GM18499 (cell line): ENCODE results near the gene MEGF9.

ENCODE experiments used
- ATAC-seq: cut with Tn5 transposase; IDR thresholded peaks from one replicate; pipeline ENCODE4 v1.9.1; 2021; ENCODE audit warnings: moderate number of reproducible peaks; ENCODE audit not compliant: insufficient read depth, unreplicated experiment

The MEGF9 gene

GRCh38 chr9:120734607-120735410 lies 20.5 kb upstream of the MEGF9 start:
- no peak for ATAC-seq

GRCh38 chr9:120733190-120733589 lies 18.9 kb upstream of the MEGF9 start:
- no peak for ATAC-seq

GRCh38 chr9:120730654-120731514 lies 16.6 kb upstream of the MEGF9 start:
- ATAC-seq: no peak

GRCh38 chr9:120729791-120730241 lies 15.5 kb upstream of the MEGF9 start:
- no peak for ATAC-seq

GRCh38 chr9:120726484-120726883 lies 12.2 kb upstream of the MEGF9 start:
- ATAC-seq: no peak

- no peak for ATAC-seq
Measured at GRCh38 chr9:120725907-120726306, 11.6 kb upstream of the MEGF9 start.

- ATAC-seq: no peak
Measured at GRCh38 chr9:120724757-120725400, 10.6 kb upstream of the MEGF9 start.

GRCh38 chr9:120723565-120723964 lies 9.3 kb upstream of the MEGF9 start:
- ATAC-seq: no peak

- no peak for ATAC-seq
Measured at GRCh38 chr9:120720404-120720803, 6.1 kb upstream of the MEGF9 start.

GRCh38 chr9:120718316-120718715 lies 4.0 kb upstream of the MEGF9 start:
- ATAC-seq: no peak

GRCh38 chr9:120717176-120717575 lies 2.9 kb upstream of the MEGF9 start:
- no peak for ATAC-seq

GRCh38 chr9:120716483-120716882 lies 2.2 kb upstream of the MEGF9 start:
- no peak for ATAC-seq

GRCh38 chr9:120715389-120715924 lies 1.2 kb upstream of the MEGF9 start:
- ATAC-seq: no peak

GRCh38 chr9:120714846-120715388 lies 647 bp upstream of the MEGF9 start:
- peak; percentile 9 for ATAC-seq

- ATAC-seq: no peak
Measured at GRCh38 chr9:120713257-120714087, 798 bp downstream of the MEGF9 start.

- no peak for ATAC-seq
Measured at GRCh38 chr9:120712539-120713031, 1.7 kb downstream of the MEGF9 start.

GRCh38 chr9:120711841-120712538 lies 2.3 kb downstream of the MEGF9 start:
- no peak for ATAC-seq

GRCh38 chr9:120711354-120711753 lies 2.9 kb downstream of the MEGF9 start:
- no peak for ATAC-seq
